SK-N-SH (cell line): ENCODE measurements around the gene BIRC5. TPM values are rescaled to one million over a fixed set of nuclear protein-coding genes. Genes with fewer than 3 reads are reported as not detected.

ENCODE experiments used
- CTCF ChIA-PET: fragments of 300-600, 350-600 bp; formaldehyde crosslinking; extraction: SDS; loops from one replicate; lab custom pipeline; 2021; lab: Yijun Ruan, JAX
- POLR2A ChIA-PET: fragments of 350-600 bp; sonication (Branson Sonifier 250); formaldehyde crosslinking; extraction: SDS; loops from one replicate; lab custom pipeline; 2020; ENCODE audit warnings: antibody characterized with exemption, inconsistent platforms; lab: Yijun Ruan, JAX
- DNase-seq: peaks from one replicate; pipeline ENCODE4 v3.0.0; 2012
- H2AFZ ChIP-seq: fragments of 200-600 bp; sonication (generic); 2 replicates; pipeline ENCODE4 v1.8.1; 2016; ENCODE audit warnings: antibody characterized with exemption, mild to moderate bottlenecking, low read depth
- H3F3A ChIP-seq: fragments of 200-600 bp; sonication (generic); replicated peaks from 2 replicates; pipeline ENCODE3; 2016; ENCODE audit warnings: antibody characterized with exemption, mild to moderate bottlenecking; ENCODE audit not compliant: insufficient read depth
- H3K27ac ChIP-seq, 2 experiments: fragments of 200-500 bp in 1 of 2; fragments of 200-600 bp in 1 of 2; sonication (Bioruptor generic) in 1 of 2; sonication (generic), shearing (Covaris generic) in 1 of 2; 2 replicates each; pipeline versions ENCODE4 v1.5.1 to v1.6.1; 2014 to 2016; ENCODE audit warnings: low read depth in 2 of 2, inconsistent platforms in 1 of 2, low read length in 1 of 2, mild to moderate bottlenecking in 1 of 2, mixed read lengths in 1 of 2
- H3K27me3 ChIP-seq: fragments of 200-600 bp; sonication (generic), shearing (Covaris generic); 2 replicates; pipeline ENCODE4 v1.6.1; 2016; ENCODE audit warnings: mixed run types; ENCODE audit not compliant: insufficient read depth
- H3K36me3 ChIP-seq, 2 experiments: fragments of 200-500 bp in 1 of 2; fragments of 200-600 bp in 1 of 2; sonication (Bioruptor generic) in 1 of 2; sonication (generic) in 1 of 2; replicated peaks in 1 of 2; 2 replicates each; pipeline versions ENCODE3 to v1.5.1; 2014 to 2016; ENCODE audit warnings: low read length in 1 of 2, mild to moderate bottlenecking in 1 of 2; ENCODE audit not compliant: insufficient read depth in 2 of 2, control insufficient read depth in 1 of 2
- H3K4me1 ChIP-seq, 2 experiments: fragments of 200-500 bp in 1 of 2; fragments of 200-600 bp in 1 of 2; sonication (Bioruptor generic) in 1 of 2; sonication (generic), shearing (Covaris generic) in 1 of 2; 2 replicates each; pipeline versions ENCODE4 v1.5.1 to v1.6.1; 2014 to 2016; ENCODE audit warnings: low read depth in 1 of 2, low read length in 1 of 2, mixed run types in 1 of 2; ENCODE audit not compliant: insufficient read depth in 2 of 2, control insufficient read depth in 1 of 2
- H3K4me2 ChIP-seq: fragments of 200-600 bp; sonication (generic), shearing (Covaris generic); 2 replicates; pipeline ENCODE4 v1.6.1; 2017; ENCODE audit warnings: mixed run types
- H3K4me3 ChIP-seq, 2 experiments: fragments of 200-500 bp in 1 of 2; fragments of 200-600 bp in 1 of 2; sonication (Bioruptor generic) in 1 of 2; sonication (generic), shearing (Covaris generic) in 1 of 2; 2 replicates each; pipeline versions ENCODE4 v1.5.1 to v1.8.1; 2014 to 2016; ENCODE audit warnings: low read depth in 2 of 2, inconsistent platforms in 1 of 2, low read length in 1 of 2, mild to moderate bottlenecking in 1 of 2, mixed read lengths in 1 of 2, moderate library complexity in 1 of 2
- H3K79me2 ChIP-seq: fragments of 200-600 bp; sonication (generic); 2 replicates; pipeline ENCODE4 v1.8.1; 2017; ENCODE audit warnings: mild to moderate bottlenecking; ENCODE audit not compliant: insufficient read depth
- H3K9ac ChIP-seq: fragments of 200-600 bp; sonication (generic); 2 replicates; pipeline ENCODE4 v1.6.1; 2017; ENCODE audit warnings: mixed run types
- H3K9me2 ChIP-seq: fragments of 200-600 bp; sonication (generic); 2 replicates; pipeline ENCODE4 v1.6.1; 2017; ENCODE audit warnings: mixed run types
- H3K9me3 ChIP-seq: fragments of 200-600 bp; sonication (generic); 2 replicates; pipeline ENCODE4 v1.6.1; 2017; ENCODE audit warnings: mixed run types, mild to moderate bottlenecking, moderate library complexity
- H4K20me1 ChIP-seq: fragments of 200-600 bp; sonication (generic); 2 replicates; pipeline ENCODE4 v1.6.1; 2017; ENCODE audit warnings: mild to moderate bottlenecking, mixed run types; ENCODE audit not compliant: insufficient read depth
- CTCF ChIP-seq: fragments of 200-600 bp; sonication (generic); IDR thresholded peaks from 2 replicates; pipeline ENCODE4 v1.6.1; 2017; ENCODE audit warnings: antibody characterized with exemption, mild to moderate bottlenecking, moderate library complexity
- ELF1 ChIP-seq: IDR thresholded peaks from 2 replicates; pipeline ENCODE4 v1.4.0; 2012
- EZH2phosphoT487 ChIP-seq: fragments of 200-600 bp; sonication (generic); IDR thresholded peaks from 2 replicates; pipeline ENCODE4 v1.6.1; 2017; ENCODE audit warnings: low read depth, mixed run types, mild to moderate bottlenecking, antibody characterized with exemption, moderate library complexity, borderline replicate concordance
- FOSL2 ChIP-seq: IDR thresholded peaks from 2 replicates; pipeline ENCODE4 v1.4.0; 2012; ENCODE audit warnings: low read depth, mild to moderate bottlenecking, moderate library complexity, borderline replicate concordance
- FOXM1 ChIP-seq: IDR thresholded peaks from 2 replicates; pipeline ENCODE4 v1.4.0; 2012; ENCODE audit warnings: low read depth, mild to moderate bottlenecking
- JUND ChIP-seq: IDR thresholded peaks from 2 replicates; pipeline ENCODE4 v1.4.0; 2012
- MEF2A ChIP-seq: IDR thresholded peaks from 2 replicates; pipeline ENCODE4 v1.4.0; 2012; ENCODE audit warnings: low read depth, borderline replicate concordance
- NFIC ChIP-seq: IDR thresholded peaks from 2 replicates; pipeline ENCODE4 v1.4.0; 2012; ENCODE audit warnings: borderline replicate concordance
- RAD21 ChIP-seq: IDR thresholded peaks from 2 replicates; pipeline ENCODE4 v1.6.1; 2012; ENCODE audit warnings: mild to moderate bottlenecking, low read length
- REST ChIP-seq: IDR thresholded peaks from 2 replicates; pipeline ENCODE4 v1.6.1; 2012; ENCODE audit warnings: mild to moderate bottlenecking, low read depth, low read length, moderate library complexity
- SIN3A ChIP-seq: IDR thresholded peaks from 2 replicates; pipeline ENCODE4 v1.6.1; 2012; ENCODE audit warnings: low read depth, mild to moderate bottlenecking, low read length, moderate library complexity, borderline replicate concordance
- USF2 ChIP-seq: fragments of 150-350 bp; IDR thresholded peaks from 2 replicates; pipeline ENCODE4 v1.6.1; 2017; ENCODE audit warnings: antibody characterized with exemption, low read length, low read depth, borderline replicate concordance
- WGBS: methylation state at CpG from one replicate; pipeline ENCODE4 v1.1.6; 2017; ENCODE audit warnings: low lambda C conversion rate; 5-methylcytosine and 5-hydroxymethylcytosine counted together
- polyA plus RNA-seq, 3 experiments: library from polyadenylated mRNA; depleted of rRNA; stranded (reverse); fragments of >200 nt; gene quantifications; 2 replicates each; pipeline ENCODE4 v1.2.3, GENCODE V29; 2012

BIRC5 gene
- polyA plus RNA-seq, 1 of the 3 experiments (the other 2 are of a cell fraction) = 31.4 TPM

GRCh38 chr17:78175643-78175981, 38.4 kb upstream of the BIRC5 start:
- Histone ChIP-seq H3K4me1 (peaks cover 5 to 8% of the 10 kb centered on the region in 2 experiments; a peak in 2 of 4 replicates), H3K9me3 (no peaks in the 10 kb centered on the region), H2AFZ (no peak overlapping the region), H4K20me1 (peaks cover 3% of the 10 kb centered on the region; the same call in 1 of the 2 replicates), H3K27me3 (no peaks in the 10 kb centered on the region), H3K36me3 (peaks cover 0 to 23% of the 10 kb centered on the region in 2 experiments), H3F3A (peaks cover 6% of the 10 kb centered on the region), H3K27ac (no peak overlapping the region), H3K79me2 (no peaks in the 10 kb centered on the region), H3K4me3 (no peak overlapping the region), H3K9me2 (no peaks in the 10 kb centered on the region), H3K9ac (no peak overlapping the region), H3K4me2 (no peak overlapping the region)
- TF ChIP-seq USF2 (no peak), JUND (no peak), SIN3A (no peak), FOSL2 (no peak), FOXM1 (no peak), ELF1 (no peak), NFIC (no peak), RAD21 (no peak), MEF2A (no peak), EZH2phosphoT487 (no peak), CTCF (no peak), REST (no peak)
- DNase-seq = no peak
- WGBS = 93% methylated on average over 14 of the region's 14 CpGs
- POLR2A ChIA-PET = interaction anchor here (1.2 to 1.4 kb wide), 3 partner anchors 9 to 59 kb away, joined by 3 to 5 read pairs (median 4); no protein-coding TSS in a partner anchor
- CTCF ChIA-PET = interaction anchor here (0.9 to 8.3 kb wide), 22 partner anchors 10 to 748 kb away, joined by 3 to 131 read pairs (median 10); partner anchors contain the start of genes AFMID and TK1
